WTC11 (cell line): ENCODE data around the gene VWA8. TPM values are rescaled to one million over a fixed set of nuclear protein-coding genes. Genes with fewer than 3 reads are reported as not detected.

ENCODE experiments used
- ATAC-seq: fragments of 200-7000 bp; cut with Tn5 transposase; 2 replicates; pipeline ENCODE4 v1.10.0; 2021; ENCODE audit warnings: mild to moderate bottlenecking, moderate library complexity
- CTCF ChIA-PET: fragments of 300-600 bp; sonication (Branson Sonifier 250); formaldehyde crosslinking; loops from one replicate; lab custom pipeline; 2021; ENCODE audit warnings: antibody characterized with exemption; lab: Charles Lee
- POLR2A ChIA-PET: fragments of 350-600 bp; sonication (Branson Sonifier 250); formaldehyde crosslinking; loops from one replicate; lab custom pipeline; 2021; ENCODE audit warnings: antibody characterized with exemption; lab: Charles Lee
- DNase-seq: peaks from one replicate; pipeline ENCODE4 v3.0.0; 2021; ENCODE audit warnings: low spot score
- H3K27ac Mint-ChIP-seq: 2 replicates; pipeline ENCODE4 v1.8.0; 2021; ENCODE audit warnings: mixed read lengths
- H3K27me3 Mint-ChIP-seq: 2 replicates; pipeline ENCODE4 v1.8.0; 2021; ENCODE audit warnings: low read depth, mild to moderate bottlenecking, moderate library complexity, mixed read lengths
- H3K36me3 Mint-ChIP-seq: 2 replicates; pipeline ENCODE4 v1.8.0; 2021; ENCODE audit warnings: mixed read lengths
- H3K4me1 Mint-ChIP-seq: 2 replicates; pipeline ENCODE4 v1.8.0; 2022; ENCODE audit warnings: mixed read lengths
- H3K4me3 Mint-ChIP-seq: 2 replicates; pipeline ENCODE4 v1.8.0; 2021; ENCODE audit warnings: mild to moderate bottlenecking, moderate library complexity, mixed read lengths
- H3K9me3 Mint-ChIP-seq: 2 replicates; pipeline ENCODE4 v1.8.0; 2021; ENCODE audit warnings: mixed read lengths
- ARID4B ChIP-seq: sonication (generic); formaldehyde crosslinking; IDR thresholded peaks from 2 replicates; pipeline ENCODE4 v1.8.0; 2023; ENCODE audit warnings: missing genetic modification reagents, mild to moderate bottlenecking, borderline replicate concordance
- ATF2 ChIP-seq: sonication (generic); formaldehyde crosslinking; IDR thresholded peaks from 2 replicates; pipeline ENCODE4 v1.8.1; 2022; ENCODE audit warnings: low read depth, missing genetic modification reagents, borderline replicate concordance
- CREB1 ChIP-seq: sonication (generic); formaldehyde crosslinking; IDR thresholded peaks from 2 replicates; pipeline ENCODE4 v1.8.0; 2023; ENCODE audit warnings: mild to moderate bottlenecking, missing genetic modification reagents
- CTCF ChIP-seq: fragments of 200-600 bp; IDR thresholded peaks from 2 replicates; pipeline ENCODE4 v1.8.0; 2022; ENCODE audit warnings: antibody characterized with exemption
- E2F4 ChIP-seq: sonication (generic); formaldehyde crosslinking; IDR thresholded peaks from 2 replicates; pipeline ENCODE4 v1.8.1; 2022; ENCODE audit warnings: low read depth, mild to moderate bottlenecking, moderate library complexity, missing genetic modification reagents, borderline replicate concordance
- ELF4 ChIP-seq: sonication (generic); formaldehyde crosslinking; IDR thresholded peaks from 2 replicates; pipeline ENCODE4 v1.8.1; 2022; ENCODE audit warnings: low read depth, mild to moderate bottlenecking, moderate library complexity, missing genetic modification reagents
- EMX1 ChIP-seq: fragments of 250-450 bp; sonication (Bioruptor Pico); IDR thresholded peaks from 2 replicates; pipeline ENCODE4 v1.8.0; 2021; ENCODE audit warnings: mild to moderate bottlenecking
- ERG ChIP-seq: fragments of 250-450 bp; sonication (Bioruptor Pico); IDR thresholded peaks from 2 replicates; pipeline ENCODE4 v1.8.0; 2021; ENCODE audit warnings: mild to moderate bottlenecking
- GRHL2 ChIP-seq: fragments of 250-450 bp; sonication (Bioruptor Pico); IDR thresholded peaks from 2 replicates; pipeline ENCODE4 v1.8.0; 2022; ENCODE audit warnings: mild to moderate bottlenecking, moderate library complexity; ENCODE audit not compliant: insufficient replicate concordance, severe bottlenecking
- HMGA2 ChIP-seq: fragments of 250-450 bp; sonication (Bioruptor Pico); IDR thresholded peaks from 2 replicates; pipeline ENCODE4 v1.4.0; 2021; ENCODE audit warnings: mild to moderate bottlenecking, moderate library complexity
- IRF1 ChIP-seq: sonication (generic); formaldehyde crosslinking; IDR thresholded peaks from 2 replicates; pipeline ENCODE4 v1.8.0; 2023; ENCODE audit warnings: missing genetic modification reagents
- JAZF1 ChIP-seq: fragments of 250-450 bp; sonication (Bioruptor Pico); IDR thresholded peaks from 2 replicates; pipeline ENCODE4 v1.9.0; 2021; ENCODE audit warnings: moderate library complexity, mild to moderate bottlenecking, inconsistent platforms
- KAT7 ChIP-seq: sonication (generic); formaldehyde crosslinking; IDR thresholded peaks from 2 replicates; pipeline ENCODE4 v1.8.1; 2023; ENCODE audit warnings: missing genetic modification reagents, mild to moderate bottlenecking, borderline replicate concordance
- MYBL2 ChIP-seq: sonication (generic); formaldehyde crosslinking; IDR thresholded peaks from 2 replicates; pipeline ENCODE4 v1.8.1; 2023; ENCODE audit warnings: mild to moderate bottlenecking, moderate library complexity, missing genetic modification reagents
- OVOL2 ChIP-seq: fragments of 250-450 bp; sonication (Bioruptor Pico); IDR thresholded peaks from 2 replicates; pipeline ENCODE4 v1.9.0; 2021; ENCODE audit warnings: mild to moderate bottlenecking, borderline replicate concordance
- PREB ChIP-seq: sonication (generic); formaldehyde crosslinking; IDR thresholded peaks from 2 replicates; pipeline ENCODE4 v1.8.1; 2022; ENCODE audit warnings: mild to moderate bottlenecking, missing genetic modification reagents, moderate library complexity, borderline replicate concordance
- SMAD4 ChIP-seq: sonication (generic); formaldehyde crosslinking; IDR thresholded peaks from 2 replicates; pipeline ENCODE4 v1.8.0; 2022; ENCODE audit warnings: mild to moderate bottlenecking, missing genetic modification reagents
- STAT6 ChIP-seq: sonication (generic); formaldehyde crosslinking; conservative IDR thresholded peaks from 2 replicates; pipeline ENCODE4 v1.8.1; 2023; ENCODE audit warnings: mild to moderate bottlenecking, low read depth, missing genetic modification reagents, moderate library complexity
- ZMAT4 ChIP-seq: fragments of 250-450 bp; sonication (Bioruptor Pico); IDR thresholded peaks from 2 replicates; pipeline ENCODE4 v1.9.0; 2021; ENCODE audit warnings: mild to moderate bottlenecking
- ZNF138 ChIP-seq: sonication (generic); formaldehyde crosslinking; conservative IDR thresholded peaks from 2 replicates; pipeline ENCODE4 v1.8.1; 2022; ENCODE audit warnings: mild to moderate bottlenecking, moderate library complexity, missing genetic modification reagents
- ZNF232 ChIP-seq: sonication (generic); formaldehyde crosslinking; IDR thresholded peaks from 2 replicates; pipeline ENCODE4 v1.8.0; 2022; ENCODE audit warnings: mild to moderate bottlenecking, missing genetic modification reagents
- ZNF423 ChIP-seq: fragments of 250-450 bp; sonication (Bioruptor Pico); IDR thresholded peaks from 2 replicates; pipeline ENCODE4 v2.1.2; 2022; ENCODE audit warnings: mild to moderate bottlenecking, moderate library complexity
- total RNA-seq: library from RNA; stranded (reverse); gene quantifications from 3 replicates; pipeline ENCODE4 v1.2.3, GENCODE V29; 2021

VWA8 gene
- total RNA-seq, 1 experiment from 2014 or later: 19.9 TPM

GRCh38 chr13:41915081-41915480 is 45.8 kb downstream of the VWA8 start (continued):
- TF ChIP-seq ARID4B (no peak), ATF2 (CRISPR knock-in tag) (no peak), KAT7 (CRISPR knock-in tag) (no peak), JAZF1 (no peak), PREB (CRISPR knock-in tag) (no peak), E2F4 (CRISPR knock-in tag) (no peak), IRF1 (CRISPR knock-in tag) (no peak), CTCF (no peak), OVOL2 (CRISPR knock-in tag) (no peak), ZMAT4 (CRISPR knock-in tag) (no peak), ELF4 (CRISPR knock-in tag) (no peak)

- CTCF ChIA-PET: no interaction called here
- H3K4me1 Mint-ChIP-seq: peaks cover 11% of the 10 kb centered on the region
These were observed 46.4 kb downstream of the VWA8 start for GRCh38 chr13:41914552-41914951.

More at GRCh38 chr13:41914552-41914951, 46.4 kb downstream of the VWA8 start:
- ATAC-seq (no peak), DNase-seq (no peak)
- H3K4me3 Mint-ChIP-seq: no peak overlapping the region
- H3K9me3 Mint-ChIP-seq: no peaks in the 10 kb centered on the region
- POLR2A ChIA-PET: no interaction called here
- no peak overlapping the region for H3K27ac Mint-ChIP-seq
- H3K27me3 Mint-ChIP-seq: no peaks in the 10 kb centered on the region
- TF ChIP-seq CREB1: no peak
- TF ChIP-seq MYBL2 (CRISPR knock-in tag): no peak
- TF ChIP-seq ZNF138 (CRISPR knock-in tag): no peak
- no peak for TF ChIP-seq ERG (CRISPR knock-in tag)
- TF ChIP-seq ZNF423 (CRISPR knock-in tag): no peak
- no peak for TF ChIP-seq ZNF232 (CRISPR knock-in tag)
- TF ChIP-seq GRHL2 (CRISPR knock-in tag): no peak
- no peak for TF ChIP-seq STAT6 (CRISPR knock-in tag)
- no peak for TF ChIP-seq HMGA2 (CRISPR knock-in tag)
- no peak for TF ChIP-seq EMX1
- no peak for TF ChIP-seq SMAD4 (CRISPR knock-in tag)
- no peak for TF ChIP-seq JAZF1
- no peaks in the 10 kb centered on the region; the same call in 1 of the 2 replicates for H3K36me3 Mint-ChIP-seq
